PFSK-1 (cell line): ENCODE data around the gene CCNT1.

Source experiments
- FOXP2 ChIP-seq: optimal IDR thresholded peaks from 2 replicates; pipeline ENCODE3; 2011; ENCODE audit warnings: borderline replicate concordance, control low read depth, inconsistent platforms; ENCODE audit not compliant: insufficient read depth; ENCODE audit errors: extremely low read length, extremely low read depth
- POLR2AphosphoS5 ChIP-seq: IDR thresholded peaks from 2 replicates; pipeline ENCODE4 v1.6.1; 2012; ENCODE audit warnings: low read depth, mild to moderate bottlenecking, control low read depth, low read length, moderate library complexity
- REST ChIP-seq, 2 experiments: IDR thresholded peaks; 2 replicates each; pipeline versions ENCODE4 v1.6.1 to v1.8.0; 2011 to 2012; ENCODE audit warnings: low read depth in 2 of 2, low read length in 2 of 2, control low read depth in 1 of 2, inconsistent platforms in 1 of 2, mild to moderate bottlenecking in 1 of 2, moderate library complexity in 1 of 2; ENCODE audit not compliant: insufficient read depth in 1 of 2
- SIN3A ChIP-seq: IDR thresholded peaks from 2 replicates; pipeline ENCODE4 v1.6.1; 2012; ENCODE audit warnings: mild to moderate bottlenecking, low read length, moderate library complexity, borderline replicate concordance; ENCODE audit not compliant: insufficient read depth
- TAF1 ChIP-seq: IDR thresholded peaks from 2 replicates; pipeline ENCODE4 v1.6.1; 2012; ENCODE audit warnings: low read length, control low read depth, borderline replicate concordance; ENCODE audit not compliant: insufficient read depth

Gene CCNT1

GRCh38 chr12:48640854-48641253 is 75.7 kb downstream of the CCNT1 start:
- TF ChIP-seq TAF1 (no peak), REST (IDR thresholded peaks at IDR 0.05; ENCODE audit: insufficient read depth in 1 of 2, low read depth in 2 of 2, low read length in 2 of 2) (no peak), FOXP2 (no peak), SIN3A (no peak), POLR2AphosphoS5 (no peak)

GRCh38 chr12:48640428-48640827 is 76.1 kb downstream of the CCNT1 start:
- TF ChIP-seq REST (IDR thresholded peaks at IDR 0.05; ENCODE audit: insufficient read depth in 1 of 2, low read depth in 2 of 2, low read length in 2 of 2) (no peak), SIN3A (no peak), POLR2AphosphoS5 (no peak), FOXP2 (no peak), TAF1 (no peak)
